Stimulated activated CD4-positive, alpha-beta T cell treated with anti-CD3 and anti-CD28 coated beads, Interleukin-2, amount 100 ng/mL, for 48 hours (primary cell): ENCODE measurements around the gene MED12L.

Source experiments
- DNase-seq, 2 donors: peaks; one replicate each; pipeline ENCODE4 v3.0.0-alpha.2; 2020

MED12L gene

DNA sequence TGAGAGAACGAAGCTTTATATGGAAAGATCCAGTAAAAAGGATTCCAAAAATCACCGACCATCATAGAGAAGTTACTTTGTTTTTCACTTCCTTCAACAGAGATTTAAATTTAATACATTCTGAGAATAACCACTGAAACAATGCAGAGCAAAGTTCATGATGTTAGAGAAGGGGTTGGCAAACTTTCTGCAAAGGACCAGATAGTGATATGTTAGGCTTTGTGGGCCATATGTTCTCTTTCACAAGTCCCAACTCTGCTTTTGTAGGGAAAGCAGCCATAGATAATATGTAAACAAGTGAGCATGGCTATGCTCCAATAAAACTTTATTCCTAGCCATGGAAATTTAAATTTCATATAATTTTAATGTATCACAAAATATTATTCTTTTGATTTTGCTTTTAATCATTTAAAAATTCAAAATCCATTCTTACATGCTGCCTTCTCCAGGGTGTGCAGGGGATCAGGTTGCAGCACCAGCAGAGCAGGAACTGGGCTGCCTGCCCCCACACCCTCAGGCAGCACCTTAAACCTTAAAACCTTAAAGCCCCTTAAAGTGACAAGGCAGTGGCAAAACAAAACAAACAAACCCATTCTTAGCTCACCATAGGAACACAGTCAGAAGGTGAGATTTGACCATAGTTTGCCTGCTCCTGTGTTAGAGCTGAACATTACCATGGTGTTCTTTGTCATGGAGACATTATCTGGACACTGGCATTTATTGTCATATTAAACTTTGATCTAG, 392.3 kb downstream of the MED12L start:
- no peak for DNase-seq

DNA sequence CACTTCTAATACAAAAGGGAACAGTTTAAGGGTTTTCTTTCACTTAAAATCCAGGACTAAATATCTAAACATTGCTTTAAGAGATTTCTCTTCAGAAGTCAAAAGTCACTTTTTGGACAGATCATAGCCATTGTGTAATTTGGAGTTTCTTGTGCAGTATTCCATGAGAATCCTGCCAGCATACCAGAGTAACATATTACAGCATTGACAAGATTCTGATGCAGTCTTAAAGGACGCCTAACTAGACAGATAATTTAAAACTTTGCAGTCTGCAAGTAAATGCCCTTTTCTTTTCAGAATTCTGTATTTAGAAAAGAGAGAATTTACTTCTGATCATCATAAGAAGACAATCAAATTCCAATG, 392.9 kb downstream of the MED12L start:
- DNase-seq, result no peak

DNA sequence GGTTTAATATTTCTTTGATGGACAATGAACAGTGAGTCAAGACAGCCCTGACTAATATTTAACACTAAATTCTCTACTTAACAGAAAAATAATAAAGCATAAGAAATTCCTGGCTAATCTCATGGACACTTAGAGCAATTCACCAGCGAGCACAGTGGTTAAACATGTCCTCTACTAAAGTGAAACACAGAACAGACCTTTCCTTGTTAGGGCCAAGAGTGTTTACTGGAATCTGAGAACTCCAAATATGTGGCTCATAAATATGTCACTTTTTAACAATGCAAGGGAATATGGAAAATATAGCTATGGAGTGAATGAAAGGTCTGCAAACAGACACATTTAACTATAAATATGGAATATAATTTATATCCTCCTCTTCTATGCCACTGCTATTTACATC, 394.0 kb downstream of the MED12L start:
- DNase-seq, result no peak

DNA sequence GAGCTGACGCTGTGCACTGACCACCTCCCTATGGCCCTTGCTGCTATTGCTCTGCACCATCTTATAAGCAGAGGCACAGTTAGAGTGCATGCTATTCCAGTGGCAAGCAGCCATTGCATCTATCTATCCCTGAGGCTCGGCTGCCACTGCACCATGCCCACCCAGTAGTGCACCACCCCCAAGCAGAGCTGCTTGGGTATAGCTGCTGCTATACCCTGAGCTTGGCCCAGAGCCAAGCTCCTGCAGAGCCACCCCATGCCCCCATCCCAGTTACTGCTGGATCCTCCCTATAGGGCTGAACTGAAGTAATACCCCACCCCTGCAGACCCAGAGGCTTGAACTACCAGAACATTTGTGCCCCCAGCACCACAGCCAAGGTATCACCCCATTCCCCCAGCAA, 395.0 kb downstream of the MED12L start:
- no peak for DNase-seq

DNA sequence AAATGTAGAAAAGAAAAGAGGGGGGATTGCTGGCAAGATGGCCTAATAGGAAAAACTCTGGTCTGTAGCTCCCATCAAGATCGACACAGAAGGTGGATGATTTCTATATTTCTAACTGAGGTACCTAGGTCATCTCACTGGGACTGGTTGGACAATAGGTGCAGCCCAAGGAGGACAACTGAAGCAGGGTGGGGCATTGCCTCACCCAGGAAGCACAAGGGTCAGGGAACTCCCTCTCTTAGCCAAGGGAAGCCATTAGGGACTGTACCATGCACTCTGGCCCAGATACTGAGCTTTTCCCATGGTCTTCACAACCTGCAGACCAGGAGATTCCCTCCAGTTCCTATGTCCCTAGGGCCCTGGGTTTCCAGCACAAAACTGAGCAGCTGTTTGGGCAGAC, 398.0 kb downstream of the MED12L start:
- no peak for DNase-seq

DNA sequence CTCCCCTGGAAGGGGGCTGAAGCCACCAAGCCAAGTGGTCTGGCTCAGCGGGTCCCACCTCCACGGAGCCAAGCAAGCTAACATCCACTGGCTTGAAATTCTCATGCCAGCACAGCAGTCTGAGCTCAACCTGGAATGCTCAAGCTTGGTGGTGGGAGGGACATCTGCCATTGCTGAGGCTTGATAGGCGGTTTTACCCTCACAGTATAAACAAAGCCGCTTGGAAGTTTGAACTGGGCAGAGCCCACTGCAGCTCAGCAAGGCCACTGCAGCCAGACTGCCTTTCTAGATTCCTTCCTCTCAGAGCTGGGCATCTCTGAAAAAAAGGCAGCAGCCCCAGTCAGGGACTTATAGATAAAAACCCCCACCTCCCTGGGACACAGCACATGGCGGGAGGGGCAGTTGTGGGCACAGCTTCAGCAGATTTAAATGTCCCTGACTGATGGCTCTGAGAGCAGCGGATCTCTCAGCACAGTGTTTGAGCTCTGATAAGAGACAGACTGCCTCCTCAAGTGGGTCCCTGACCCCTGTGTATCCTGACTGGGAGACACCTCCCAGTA, 398.6 kb downstream of the MED12L start:
- DNase-seq, result no peak
